Right lobe of liver (tissue), 6 donors: Measurements from ENCODE around the gene HOXB1. TPM values are rescaled to one million over a fixed set of nuclear protein-coding genes. Genes with fewer than 3 reads are reported as not detected.
A peak's percentile ranks its signal among the peaks of the same experiment; 100 is the strongest.

Experiments used
- ATAC-seq, 4 donors: fragments of 200-7000 bp; cut with Tn5 transposase; one replicate each; pipeline ENCODE4 v1.9.1; 2020; ENCODE audit warnings: mild to moderate bottlenecking in 4 of 4, moderate library complexity in 4 of 4
- DNase-seq, 3 donors: peaks; one replicate each; pipeline ENCODE4 v3.0.0-alpha.2; 2020
- H3K27ac ChIP-seq, 3 donors: fragments of 200-600 bp; one replicate each; pipeline ENCODE4 v1.8.0; 2022
- H3K27me3 ChIP-seq, 2 donors: fragments of 200-600 bp; one replicate each; pipeline ENCODE4 v1.8.0; 2022
- H3K36me3 ChIP-seq, 4 donors: fragments of 200-600 bp; sonication (generic) in 1 of 4; one replicate each; pipeline versions ENCODE4 v1.5.1 to v1.8.0; 2017 to 2022; ENCODE audit warnings: control low read depth in 1 of 4
- H3K4me1 ChIP-seq, 4 donors: fragments of 200-600 bp; sonication (generic) in 1 of 4; one replicate each; pipeline versions ENCODE4 v1.5.1 to v1.8.0; 2017 to 2022; ENCODE audit warnings: control low read depth in 1 of 4
- H3K4me3 ChIP-seq, 3 donors: fragments of 200-600 bp; one replicate each; pipeline ENCODE4 v1.8.0; 2022
- H3K9me3 ChIP-seq, 4 donors: fragments of 200-600 bp; sonication (generic) in 1 of 4; one replicate each; pipeline versions ENCODE4 v1.5.1 to v1.8.0; 2017 to 2022; ENCODE audit warnings: control low read depth in 1 of 4
- CTCF ChIP-seq, 4 donors: fragments of 200-600 bp in 3 of 4; fragments of 450-650 bp in 1 of 4; IDR thresholded peaks; one replicate each; pipeline versions ENCODE4 v1.5.1 to v1.8.0; 2016 to 2022; ENCODE audit warnings: antibody characterized with exemption in 4 of 4, mild to moderate bottlenecking in 2 of 4
- POLR2A ChIP-seq: fragments of 450-650 bp; IDR thresholded peaks from one replicate; pipeline ENCODE4 v1.6.1; 2017; ENCODE audit warnings: antibody characterized with exemption, mild to moderate bottlenecking
- WGBS: methylation state at CpG from one replicate; pipeline ENCODE4 v1.1.6; 2018; ENCODE audit warnings: low coverage, low lambda C conversion rate; ENCODE audit not compliant: insufficient coverage; ENCODE audit errors: missing lambda C conversion rate; 5-methylcytosine and 5-hydroxymethylcytosine counted together
- intact Hi-C, 2 donors: fragments of 100-400 bp; cut with DNase I; formaldehyde crosslinking; loops; one replicate each; pipeline versions ENCODE4 v1.11.2 to v1.14.1; 2022
- total RNA-seq, 6 experiments: library from RNA; depleted of rRNA in 2 of 6; stranded (reverse); fragments of >200 nt in 2 of 6; fragmentation: NEBNext Ultra II Directional in 3 of 6; extraction: Animal tissue kit (Norgen Biotek cat#: 25700) in 3 of 6; gene quantifications; one replicate each; pipeline versions ENCODE4 v1.1.0 to v1.2.4, GENCODE V29; 2016 to 2023
- donor health status: DM: no; HTN: yes; CAD: no.
- donor health status: DM: no; HTN: no; CAD: no.
- donor health status: DM: no; HTN: no; CAD: no.
- donor health status: DM: no; HTN: yes; CAD: no.
- donor health status: DM: no; HTN: yes; CAD: no.

HOXB1 gene
- total RNA-seq, 6 experiments from 2014 or later = not detected

- 9% methylated on average over 18 of the region's 19 CpGs for WGBS
- no peaks in the 10 kb centered on the region for H3K4me1 ChIP-seq
- no peak for TF ChIP-seq POLR2A
- no peak for TF ChIP-seq CTCF (IDR thresholded peaks at IDR 0.05)
- ATAC-seq = peak; percentile 14 to 54 (median 48)
- intact Hi-C loops = no loop called here
- no peak for DNase-seq
- H3K9me3 ChIP-seq = no peaks in the 10 kb centered on the region
- peak overlapping the region; percentile 21 to 43 (median 33) for H3K27ac ChIP-seq
- H3K4me3 ChIP-seq = no peak overlapping the region
- H3K36me3 ChIP-seq = no peaks in the 10 kb centered on the region
- H3K27me3 ChIP-seq = peaks cover 0 to 4% of the 10 kb centered on the region in 2 donors
These were observed 39.7 kb upstream of the HOXB1 start for GRCh38 chr17:48570325-48571023.

GRCh38 chr17:48569674-48570324 is 39.0 kb upstream of the HOXB1 start:
- no peak for DNase-seq
- TF ChIP-seq POLR2A (no peak), CTCF (IDR thresholded peaks at IDR 0.05) (no peak)
- Histone ChIP-seq H3K4me3 (no peak overlapping the region), H3K36me3 (no peaks in the 10 kb centered on the region), H3K27ac (peak overlapping the region in 1 of 3 donors; percentile 42), H3K4me1 (no peaks in the 10 kb centered on the region), H3K9me3 (no peaks in the 10 kb centered on the region), H3K27me3 (peaks cover 0 to 4% of the 10 kb centered on the region in 2 donors)
- no peak for ATAC-seq
- intact Hi-C loops = no loop called here
- WGBS = 17% methylated on average over 6 of the region's 6 CpGs

- DNase-seq (no peak), ATAC-seq (no peak)
- Histone ChIP-seq H3K27ac (peak overlapping the region in 1 of 3 donors; percentile 10), H3K27me3 (peaks cover 0 to 4% of the 10 kb centered on the region in 2 donors), H3K4me3 (no peak overlapping the region), H3K36me3 (no peaks in the 10 kb centered on the region), H3K4me1 (no peaks in the 10 kb centered on the region), H3K9me3 (no peaks in the 10 kb centered on the region)
- TF ChIP-seq POLR2A (no peak), CTCF (IDR thresholded peaks at IDR 0.05) (no peak)
- intact Hi-C loops = no loop called here
- 12% methylated on average over 3 of the region's 3 CpGs for WGBS
These were observed 38.4 kb upstream of the HOXB1 start for GRCh38 chr17:48569240-48569582.

- H3K27ac ChIP-seq = peak overlapping the region in 2 of 3 donors; percentile 10 to 43
- DNase-seq (no peak), ATAC-seq (peak in 2 of 4 donors; percentile 9 to 19)
- H3K4me1 ChIP-seq = no peaks in the 10 kb centered on the region
- H3K9me3 ChIP-seq = no peaks in the 10 kb centered on the region
- H3K36me3 ChIP-seq = no peaks in the 10 kb centered on the region
- intact Hi-C loops = no loop called here
- TF ChIP-seq POLR2A (no peak), CTCF (IDR thresholded peaks at IDR 0.05) (no peak)
- 8% methylated on average over 30 of the region's 33 CpGs for WGBS
- no peak overlapping the region for H3K4me3 ChIP-seq
- peaks cover 0 to 4% of the 10 kb centered on the region in 2 donors for H3K27me3 ChIP-seq
These were observed 37.9 kb upstream of the HOXB1 start for GRCh38 chr17:48568499-48569239.
